ENCODE results near the gene WDR77.
A peak's percentile ranks its signal among the peaks of the same experiment; 100 is the strongest.

Gene WDR77

GRCh38 chr1:111448918-111449702, at the start of gene WDR77, which contains the start of gene ATP5PB:
Gene WDR77, minus strand, starts transcription at chr1:111449256. Its CDS starts 87 bp downstream, at chr1:111449169.
Gene ATP5PB, plus strand, starts transcription at chr1:111449464. Its CDS starts 78 bp downstream, at chr1:111449542.
- peak; percentile 100 for DNase-seq (ENCODE audit: low spot score)

DNA sequence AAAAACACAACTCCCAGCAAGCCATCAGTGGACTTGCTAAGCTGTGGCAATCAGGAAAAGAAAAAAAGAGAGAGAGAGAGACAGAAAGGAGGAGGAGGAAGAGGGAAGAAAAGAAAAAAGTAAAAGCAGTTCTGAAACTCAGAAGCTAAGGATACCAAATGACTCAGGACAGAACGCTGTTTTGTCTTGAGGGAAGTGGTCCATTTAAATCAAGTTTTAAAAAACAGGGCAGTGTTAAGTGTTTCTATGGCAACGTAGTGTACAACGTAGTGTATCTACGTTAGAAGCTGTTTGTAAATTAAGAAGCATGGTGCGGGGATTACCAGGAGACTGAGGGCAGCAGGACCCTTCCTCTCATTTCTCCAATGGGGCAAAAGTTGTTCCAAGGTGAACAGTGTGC, 48.5 kb upstream of the WDR77 start:
- no peak for DNase-seq (ENCODE audit: low spot score)

DNA sequence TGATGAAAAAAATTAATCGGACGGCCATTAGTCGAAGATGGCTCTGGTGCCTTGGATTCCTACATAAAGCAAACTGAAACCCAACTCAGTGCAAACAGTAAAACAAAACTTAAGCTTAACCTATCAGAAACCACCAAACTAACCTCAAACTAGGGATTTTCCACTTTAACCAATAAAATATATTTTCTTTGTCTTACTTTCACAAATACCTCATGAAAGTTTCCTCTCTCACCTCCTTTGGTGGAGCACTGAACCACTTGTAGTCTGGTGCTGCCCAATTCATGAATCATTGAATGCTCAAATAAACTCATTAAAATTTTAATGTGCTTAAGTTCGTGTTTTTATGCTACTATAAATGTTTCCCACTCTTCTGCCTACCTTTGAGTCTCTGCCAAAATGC, 47.3 kb upstream of the WDR77 start:
- DNase-seq (ENCODE audit: low spot score), result no peak

GRCh38 chr1:111491070-111491469, 42.0 kb upstream of the WDR77 start:
- no peak for DNase-seq (ENCODE audit: low spot score)

GRCh38 chr1:111490220-111490619, 41.2 kb upstream of the WDR77 start:
- no peak for DNase-seq (ENCODE audit: low spot score)

GRCh38 chr1:111489604-111490003, 40.5 kb upstream of the WDR77 start:
- DNase-seq (ENCODE audit: low spot score), result no peak

GRCh38 chr1:111488669-111489068, 39.6 kb upstream of the WDR77 start:
- no peak for DNase-seq (ENCODE audit: low spot score)

DNA sequence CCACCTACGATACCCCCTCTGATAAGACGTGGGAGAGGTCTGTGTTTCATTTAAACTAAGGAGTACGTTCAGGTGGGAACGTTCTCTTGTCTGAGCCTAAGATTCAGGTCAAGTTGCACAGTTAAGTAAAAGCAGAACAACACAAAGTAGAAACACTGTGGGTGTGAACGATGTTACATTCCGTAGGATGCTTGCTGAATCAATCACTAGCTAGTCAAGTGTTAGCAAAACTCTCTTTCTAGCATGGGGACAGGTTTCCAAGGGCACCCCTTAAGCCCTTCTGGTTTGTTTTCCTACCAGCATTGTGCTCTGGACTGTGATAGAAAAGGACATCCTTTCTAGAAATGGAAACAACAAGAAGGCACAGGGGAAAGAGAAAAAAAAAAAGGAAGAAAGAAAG, 38.1 kb upstream of the WDR77 start:
- DNase-seq (ENCODE audit: low spot score), result no peak

DNA sequence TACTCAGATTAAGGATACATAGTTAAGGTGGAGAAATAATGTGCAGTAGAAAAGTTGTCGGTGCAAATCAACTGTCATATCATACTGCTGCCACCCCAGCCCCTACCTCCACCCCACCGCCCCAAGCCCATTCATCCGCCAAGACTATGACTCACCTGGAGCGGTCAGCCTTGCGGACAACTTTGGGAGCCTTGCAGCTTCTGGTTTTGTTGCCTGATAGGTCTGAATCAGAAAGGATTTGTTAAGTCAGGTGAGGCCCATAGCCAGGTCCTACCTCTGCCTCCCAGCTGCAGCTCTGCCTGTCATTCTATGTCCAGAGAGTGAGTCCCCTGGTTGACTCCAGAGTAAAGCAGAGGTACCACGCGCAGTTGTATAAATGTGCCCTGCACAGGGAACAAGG, 37.4 kb upstream of the WDR77 start:
- no peak for DNase-seq (ENCODE audit: low spot score)

GRCh38 chr1:111484391-111485026, 35.5 kb upstream of the WDR77 start:
- DNase-seq (ENCODE audit: low spot score), result no peak

GRCh38 chr1:111483876-111484275, 34.8 kb upstream of the WDR77 start:
- no peak for DNase-seq (ENCODE audit: low spot score)

DNA sequence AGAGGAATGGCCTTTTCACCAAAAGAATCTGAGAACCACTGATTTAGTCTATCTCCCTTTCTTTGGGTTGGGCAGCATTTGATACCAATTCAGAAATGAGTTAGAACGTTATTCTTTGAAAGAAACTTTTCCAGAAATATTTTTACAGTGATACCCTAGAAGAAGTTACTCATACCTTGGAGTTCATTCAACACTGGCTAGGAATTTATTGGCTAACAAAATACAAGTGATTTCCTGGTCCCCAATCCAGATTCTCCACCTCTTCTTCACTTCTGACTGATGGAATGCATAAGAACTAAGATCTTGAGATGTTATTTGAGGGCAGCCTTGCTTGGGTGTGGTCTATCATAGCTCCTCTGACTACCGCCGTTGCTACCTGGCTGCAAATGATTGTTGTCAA, 34.1 kb upstream of the WDR77 start:
- DNase-seq (ENCODE audit: low spot score), result no peak

DNA sequence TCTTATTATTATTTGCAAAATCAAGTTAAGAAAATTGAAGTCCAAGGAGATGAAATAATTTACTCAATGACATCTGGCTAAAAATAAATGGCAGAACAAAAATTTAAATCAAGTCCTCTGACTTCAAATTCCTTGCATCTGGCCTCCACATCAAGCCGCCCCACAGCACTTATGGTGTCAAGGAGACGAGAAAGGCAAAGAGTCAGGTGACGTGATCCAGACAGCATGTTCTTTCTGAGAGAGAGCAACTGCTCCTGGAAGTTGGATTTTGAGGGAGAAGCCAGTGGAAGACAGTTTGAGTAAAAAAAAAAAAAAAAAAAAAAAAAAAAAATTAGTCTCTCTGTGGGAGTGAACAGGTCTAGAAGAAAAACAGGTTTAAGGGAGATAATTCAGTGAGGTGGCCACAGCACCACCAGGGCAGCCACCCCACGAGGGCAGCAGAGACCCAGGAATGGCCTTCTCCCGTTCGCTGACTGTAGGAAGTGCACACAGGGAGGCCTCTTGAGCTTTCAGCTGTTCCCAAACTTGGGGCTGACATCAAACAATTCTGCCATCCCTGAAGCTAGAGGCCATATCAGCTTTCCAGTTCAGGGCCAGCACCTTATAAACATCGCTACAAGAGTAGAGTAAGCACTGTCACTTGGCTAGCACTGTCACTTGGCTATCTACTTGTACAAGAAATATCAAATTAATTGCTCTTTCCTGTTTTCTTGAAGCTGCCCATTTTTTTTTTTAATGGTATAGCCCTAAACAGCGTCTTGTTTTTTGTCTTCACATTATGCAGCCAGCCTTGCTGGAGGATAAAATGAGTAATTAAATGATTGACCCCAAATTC, 32.5 kb upstream of the WDR77 start:
- peak; percentile 24 for DNase-seq (ENCODE audit: low spot score)

DNA sequence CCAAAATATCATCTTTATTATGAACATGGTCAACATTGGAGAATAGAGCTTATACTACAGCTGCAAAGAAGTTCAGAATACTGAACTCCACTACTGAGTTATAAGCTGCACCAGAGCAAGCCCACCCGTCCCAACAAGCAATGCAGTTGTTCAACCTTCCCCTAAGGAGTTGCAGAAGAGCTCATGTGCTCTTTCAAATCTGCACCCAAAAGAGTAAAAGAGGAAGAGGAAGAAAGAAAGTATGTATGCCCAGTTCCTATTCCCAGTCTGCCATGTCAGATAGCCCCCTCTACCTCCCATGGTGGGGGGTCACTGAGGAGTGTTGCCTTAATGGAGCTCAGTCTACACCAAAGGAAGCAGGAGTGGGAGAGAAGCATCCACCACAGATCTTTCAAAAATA, 31.6 kb upstream of the WDR77 start:
- DNase-seq (ENCODE audit: low spot score), result no peak

- DNase-seq (ENCODE audit: low spot score), result no peak
Observed at GRCh38 chr1:111476761-111477309, 27.8 kb upstream of the WDR77 start.

DNA sequence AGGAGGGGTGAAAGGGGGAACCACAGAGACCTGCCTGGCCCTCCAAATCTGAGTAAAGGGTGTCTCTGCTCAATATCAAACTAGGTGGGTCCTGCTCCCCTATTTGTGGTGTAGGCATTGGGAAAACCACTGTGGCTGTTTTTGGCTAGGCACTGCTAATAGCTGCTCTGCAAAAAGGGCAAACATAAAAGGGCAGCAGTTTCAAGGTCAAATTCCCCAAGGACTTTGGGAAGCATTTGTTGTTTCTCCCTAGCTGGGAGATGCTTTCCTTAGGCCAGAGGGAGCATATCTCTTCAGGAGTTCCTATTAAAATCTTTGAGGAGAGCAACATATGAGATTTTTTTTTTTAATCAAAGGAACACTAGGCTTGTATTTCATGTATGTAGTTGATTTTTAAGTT, 27.2 kb upstream of the WDR77 start:
- DNase-seq (ENCODE audit: low spot score), result no peak

DNA sequence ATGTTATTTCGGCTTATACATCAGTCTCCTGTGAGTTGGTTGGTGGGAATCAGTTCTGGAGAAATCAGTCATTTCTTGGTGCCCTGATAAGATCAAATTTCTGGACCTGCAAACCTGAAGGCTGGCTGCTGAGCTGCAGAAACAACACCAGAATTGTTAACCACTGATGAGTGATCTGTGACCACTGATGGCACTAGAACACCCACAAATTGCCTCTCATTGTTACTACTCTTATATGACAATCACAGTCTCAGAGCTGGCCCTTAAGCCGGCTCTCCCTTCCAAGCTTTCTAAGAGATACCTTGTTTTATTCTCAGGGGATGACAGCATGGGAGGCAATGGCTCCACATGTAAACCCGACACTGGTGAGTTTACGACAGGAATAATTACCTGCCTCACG, 26.6 kb upstream of the WDR77 start:
- no peak for DNase-seq (ENCODE audit: low spot score)

GRCh38 chr1:111474521-111474920, 25.5 kb upstream of the WDR77 start:
- DNase-seq (ENCODE audit: low spot score), result no peak

DNA sequence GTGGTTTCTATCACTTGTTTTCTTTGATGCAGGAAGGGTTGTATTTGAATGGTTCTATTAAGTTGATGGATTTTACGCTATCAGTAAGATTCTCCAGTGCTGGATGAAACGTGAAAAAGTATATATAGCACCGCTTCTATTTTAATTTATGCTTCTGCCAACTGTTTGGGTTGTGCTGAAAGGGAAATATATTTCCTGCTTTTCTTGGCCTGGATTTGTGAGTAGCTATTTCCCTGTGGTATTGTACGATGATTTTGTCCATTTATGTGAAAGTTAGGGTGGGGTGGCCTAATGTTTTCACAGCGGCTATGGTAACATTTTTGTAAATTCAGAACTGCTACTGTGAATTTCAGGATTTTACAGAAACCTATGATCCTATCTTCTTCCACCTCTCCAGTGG, 25.1 kb upstream of the WDR77 start:
- DNase-seq (ENCODE audit: low spot score), result no peak

- DNase-seq (ENCODE audit: low spot score), result no peak
Observed at GRCh38 chr1:111471538-111471937, 22.5 kb upstream of the WDR77 start.

DNA sequence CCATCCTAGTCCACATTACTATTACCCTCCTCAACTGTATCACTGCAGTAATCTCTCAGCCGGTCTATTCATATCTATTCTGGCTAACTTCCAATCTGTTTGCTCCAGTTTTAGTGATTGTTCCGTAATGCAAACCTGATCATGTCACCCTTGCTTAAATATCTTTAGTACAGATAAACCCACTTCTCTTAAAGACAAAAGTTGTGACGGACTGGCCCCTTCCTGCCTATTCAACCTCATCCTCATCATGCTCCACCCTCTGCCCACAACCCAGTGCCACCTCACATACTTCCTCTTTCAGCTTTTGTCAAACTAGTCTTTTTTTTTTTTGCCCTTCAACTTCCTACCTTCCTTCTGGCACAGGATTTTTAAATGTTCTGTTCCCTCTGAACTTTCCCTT, 22.0 kb upstream of the WDR77 start:
- no peak for DNase-seq (ENCODE audit: low spot score)

DNA sequence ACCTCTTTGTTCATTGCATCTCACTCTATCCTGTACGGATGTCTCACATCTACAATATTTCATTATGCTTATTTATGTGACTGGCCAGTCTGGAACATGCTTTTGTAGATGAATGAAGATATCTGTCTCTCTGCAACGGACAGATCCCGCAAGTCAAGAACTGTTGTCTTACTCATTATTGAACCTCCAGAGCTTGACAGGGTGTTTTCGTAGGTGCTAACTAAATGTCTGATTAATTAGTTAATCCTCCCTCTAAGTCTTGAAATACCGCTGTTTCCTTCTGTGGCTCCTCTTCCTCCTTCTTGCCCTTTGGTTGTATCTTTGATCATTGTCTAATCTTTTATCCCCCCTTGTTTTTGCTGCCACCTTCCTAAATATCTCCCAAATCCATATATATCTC, 21.5 kb upstream of the WDR77 start:
- DNase-seq (ENCODE audit: low spot score), result no peak

- DNase-seq (ENCODE audit: low spot score), result no peak
Observed at GRCh38 chr1:111469539-111469938, 20.5 kb upstream of the WDR77 start.

Measured in hematopoietic multipotent progenitor cell treated with erythropoietin and hydrocortisone succinate and interleukin-3 and kit ligand, for 15 days (in vitro differentiated cells).